K562 (cell line): ENCODE results near the gene ABCA7. TPM values are rescaled to one million over a fixed set of nuclear protein-coding genes. Genes with fewer than 3 reads are reported as not detected.

Experiments used
- BACH1 ChIP-seq: fragments of 200-800 bp; sonication (Bioruptor generic); IDR thresholded peaks from 2 replicates; pipeline ENCODE4 v1.6.1; 2016; ENCODE audit warnings: missing genetic modification characterization, missing compliant biosample characterization
- BCOR ChIP-seq: fragments of 450-650 bp; IDR thresholded peaks from 2 replicates; pipeline ENCODE4 v1.6.1; 2016
- CBX3 ChIP-seq, 2 experiments: IDR thresholded peaks; 1 replicate in 1 of 2; 2 replicates in 1 of 2; pipeline ENCODE4 v1.6.1; 2012; ENCODE audit warnings: inconsistent platforms in 2 of 2, low read length in 2 of 2, borderline replicate concordance in 1 of 2, control low read depth in 1 of 2
- CCNT2 ChIP-seq: IDR thresholded peaks from 2 replicates; pipeline ENCODE4 v1.6.1; 2011; ENCODE audit warnings: borderline replicate concordance, low read depth, mild to moderate bottlenecking, moderate library complexity, mixed read lengths, low read length; ENCODE audit not compliant: insufficient read length; ENCODE audit errors: extremely low read depth
- CREB3 ChIP-seq: fragments of 450-650 bp; conservative IDR thresholded peaks from 2 replicates; pipeline ENCODE4 v1.6.1; 2016; ENCODE audit warnings: missing genetic modification characterization, low read depth, mild to moderate bottlenecking, missing compliant biosample characterization, moderate library complexity
- CXXC5 ChIP-seq: fragments of 250-450 bp; sonication (Bioruptor Pico); IDR thresholded peaks from 2 replicates; pipeline ENCODE4 v1.8.0; 2022; ENCODE audit warnings: inconsistent platforms, mild to moderate bottlenecking, moderate library complexity
- GMEB1 ChIP-seq: fragments of 250-450 bp; sonication (Bioruptor Pico); IDR thresholded peaks from 2 replicates; pipeline ENCODE4 v1.4.0; 2020; ENCODE audit warnings: mild to moderate bottlenecking
- HSF4 ChIP-seq: fragments of 250-450 bp; sonication (Bioruptor Pico); IDR thresholded peaks from 2 replicates; pipeline ENCODE4 v2.1.2; 2022; ENCODE audit warnings: mild to moderate bottlenecking, moderate library complexity, borderline replicate concordance
- L3MBTL2 ChIP-seq: fragments of 450-650 bp; IDR thresholded peaks from 2 replicates; pipeline ENCODE4 v1.6.1; 2016; ENCODE audit warnings: mild to moderate bottlenecking, moderate library complexity
- MTA2 ChIP-seq: fragments of 450-650 bp; IDR thresholded peaks from 2 replicates; pipeline ENCODE4 v1.6.1; 2016; ENCODE audit warnings: low read depth
- NEUROD1 ChIP-seq: fragments of 150-350 bp; IDR thresholded peaks from 2 replicates; pipeline ENCODE4 v1.6.1; 2014; ENCODE audit warnings: borderline replicate concordance, low read length, low read depth; ENCODE audit not compliant: partially characterized antibody
- POLR2AphosphoS2 ChIP-seq: IDR thresholded peaks from 2 replicates; pipeline ENCODE4 v1.6.1; 2012; ENCODE audit warnings: low read length, improper control_type of control experiment
- RBFOX2 ChIP-seq: fragments of 200-400 bp; formaldehyde crosslinking; IDR thresholded peaks from 2 replicates; pipeline ENCODE4 v1.6.1; 2017; ENCODE audit warnings: low read depth, mild to moderate bottlenecking, low read length, moderate library complexity
- U2AF2 ChIP-seq: fragments of 200-400 bp; formaldehyde crosslinking; optimal IDR thresholded peaks from 2 replicates; pipeline ENCODE3; 2017; ENCODE audit warnings: low read depth, mild to moderate bottlenecking, low read length
- ZNF146 ChIP-seq: IDR thresholded peaks from one replicate; pipeline ENCODE4 v1.6.1; 2018; ENCODE audit warnings: missing compliant biosample characterization; ENCODE audit not compliant: unreplicated experiment
- ZNF407 ChIP-seq: fragments of 450-650 bp; IDR thresholded peaks from 2 replicates; pipeline ENCODE4 v1.6.1; 2016; ENCODE audit warnings: low read depth
- ZNF780A ChIP-seq: fragments of 250-450 bp; sonication (Bioruptor Pico); IDR thresholded peaks from 2 replicates; pipeline ENCODE4 v1.5.0; 2021; ENCODE audit warnings: mild to moderate bottlenecking
- polyA plus RNA-seq, 8 experiments: library from polyadenylated mRNA; depleted of rRNA in 4 of 8; stranded (reverse) in 5 of 8; unstranded in 3 of 8; fragments of >200 nt; fragmentation: Nextera tagmentation in 2 of 8; fragmentation: Illumina TruSeq in 1 of 8; extraction: Ambion mirVana in 2 of 8; extraction: Trizol in 1 of 8; gene quantifications; 2 replicates each; pipeline versions ENCODE4 v1.2.1 to v1.2.3, GENCODE V29; 2011 to 2014; ENCODE audit warnings: inconsistent platforms in 1 of 8, missing spikeins in 1 of 8
- total RNA-seq, 7 experiments: library from RNA; depleted of rRNA in 6 of 7; stranded (reverse); fragments of >200 nt in 6 of 7; fragmentation: Illumina TruSeq in 2 of 7; extraction: Trizol in 2 of 7; gene quantifications; 2 replicates each; pipeline versions ENCODE4 v1.2.1 to v1.2.3, GENCODE V29; 2011 to 2021; ENCODE audit warnings: low replicate concordance in 1 of 7

ABCA7 gene
- total and polyA plus RNA-seq, 9 of the 15 experiments (the other 6 are each of a cell fraction or from before 2014, with no cell fraction given): 2.3 to 96.1 (median 31.2) TPM

GRCh38 chr19:1040476-1041271 is 767 bp downstream of the ABCA7 start (continued):
- no peak for TF ChIP-seq ZNF407
- no peak for TF ChIP-seq CREB3 (tag)
- TF ChIP-seq MTA2: 0 out of 2 replicates have a peak, but pooled peaks have one; percentile 26
- TF ChIP-seq BACH1: no peak
- no peak for TF ChIP-seq L3MBTL2
- peak; percentile 96 for TF ChIP-seq NEUROD1
- no peak; the same call in 1 of the 2 replicates for TF ChIP-seq GMEB1 (CRISPR knock-in tag)
- no peak for TF ChIP-seq HSF4 (CRISPR knock-in tag)
- TF ChIP-seq U2AF2: no peak
- TF ChIP-seq POLR2AphosphoS2: no peak
- no peak for TF ChIP-seq ZNF780A (CRISPR knock-in tag)
- TF ChIP-seq CXXC5 (CRISPR knock-in tag): peak; percentile 68
- TF ChIP-seq CCNT2: peak; percentile 69
- TF ChIP-seq BCOR: peak; percentile 100
- TF ChIP-seq CBX3 (IDR thresholded peaks at IDR 0.05; ENCODE audit: borderline replicate concordance in 1 of 2, low read length in 2 of 2): peak in 1 of 2 experiments; percentile 49; a peak in 1 of 3 replicates
- no peak for TF ChIP-seq ZNF146
- TF ChIP-seq RBFOX2: no peak
